Left lobe of liver (tissue), 2 donors: ENCODE results near the gene COL21A1. TPM values are rescaled to one million over a fixed set of nuclear protein-coding genes. Genes with fewer than 3 reads are reported as not detected.

Source experiments
- ATAC-seq: fragments of 200-7000 bp; cut with Tn5 transposase; one replicate; pipeline ENCODE4 v1.9.1; 2020; ENCODE audit warnings: mild to moderate bottlenecking, moderate library complexity
- DNase-seq: peaks from one replicate; pipeline ENCODE4 v3.0.0-alpha.2; 2020; ENCODE audit warnings: low spot score
- total RNA-seq: library from RNA; stranded (reverse); gene quantifications from one replicate; pipeline ENCODE4 v1.2.1, GENCODE V29; 2021
- donor health status: DM: no; HTN: no; CAD: no; lungs with moderate emphysema.
- donor health status: DM: no; HTN: yes; CAD: no.

Gene COL21A1
- total RNA-seq, 1 donor from 2014 or later = 0.43 TPM

DNA sequence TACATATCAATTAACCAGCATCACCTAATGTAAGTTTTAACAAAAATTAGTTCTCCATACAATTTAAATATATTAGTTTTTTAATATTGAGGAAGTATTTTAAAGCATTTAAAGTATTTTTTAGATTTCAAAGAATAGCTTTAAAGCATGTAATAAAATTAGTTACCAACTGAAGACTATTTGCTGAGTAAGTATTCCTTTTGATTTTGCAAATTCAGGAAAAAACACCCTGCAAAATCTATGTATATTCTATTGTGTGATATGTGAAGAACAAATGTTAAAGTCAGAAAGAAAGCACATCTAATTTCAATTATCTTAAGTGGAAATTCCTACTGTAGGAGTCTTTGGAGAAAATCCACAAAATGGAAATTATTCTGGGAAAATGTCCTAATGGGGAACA is 107.3 kb downstream of the COL21A1 start:
- DNase-seq (no peak), ATAC-seq (no peak)

DNA sequence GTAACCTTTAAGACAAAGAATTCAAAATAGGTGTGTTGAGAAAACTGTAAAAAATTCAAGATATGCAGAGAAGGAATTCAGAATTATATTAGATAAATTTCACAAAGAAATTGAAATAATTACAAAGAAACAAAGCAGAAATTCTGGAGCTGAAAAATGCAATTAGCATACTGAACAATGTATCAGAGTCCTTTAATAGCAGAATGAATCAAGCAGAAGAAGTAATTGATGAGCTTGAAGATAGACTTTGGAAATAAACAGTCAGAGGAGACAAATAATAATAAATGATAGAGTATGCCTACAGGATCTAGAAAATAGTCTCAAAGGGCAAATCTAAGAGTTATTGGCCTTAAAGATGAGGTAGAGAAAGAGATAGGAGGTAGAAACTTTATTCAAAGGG is 131.7 kb downstream of the COL21A1 start:
- DNase-seq = no peak
- ATAC-seq = no peak

DNA sequence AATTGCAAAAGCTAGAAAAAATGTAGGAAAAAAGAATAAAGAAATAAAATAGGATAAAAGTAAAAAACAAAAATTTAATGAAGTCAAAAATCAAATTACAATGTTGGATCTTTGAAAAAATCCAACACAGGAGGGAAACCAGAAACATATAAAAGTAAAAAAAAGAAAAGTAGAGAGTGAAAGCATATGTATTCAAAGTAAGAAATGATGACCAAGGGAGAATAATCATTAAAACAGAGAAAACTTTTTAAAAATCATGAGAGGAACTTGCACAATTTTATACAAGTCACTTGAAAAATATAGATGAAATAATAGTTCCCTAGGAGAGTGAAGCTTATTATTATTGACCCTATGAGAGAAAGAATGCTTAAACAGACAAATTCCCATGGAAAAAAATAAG is 138.2 kb downstream of the COL21A1 start:
- DNase-seq = no peak
- ATAC-seq = no peak

DNA sequence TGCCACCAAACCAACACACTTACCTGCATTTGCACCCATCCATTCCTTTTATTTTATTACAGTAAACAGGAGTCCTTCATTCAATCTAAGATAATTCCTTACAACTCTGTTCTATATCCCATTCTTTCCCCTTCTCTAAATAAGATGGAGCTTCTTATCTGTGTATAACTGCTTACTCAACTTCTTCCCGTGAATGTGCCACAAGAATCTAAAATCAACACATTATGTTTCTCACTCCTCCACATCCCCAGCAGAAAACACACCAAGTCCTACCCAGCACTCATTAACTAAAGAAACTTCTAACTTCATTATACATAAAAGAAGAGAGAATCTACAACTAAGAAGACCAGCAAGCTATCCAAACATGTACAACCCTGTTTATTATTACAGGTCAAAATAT is 141.1 kb downstream of the COL21A1 start:
- DNase-seq (no peak), ATAC-seq (no peak)

DNA sequence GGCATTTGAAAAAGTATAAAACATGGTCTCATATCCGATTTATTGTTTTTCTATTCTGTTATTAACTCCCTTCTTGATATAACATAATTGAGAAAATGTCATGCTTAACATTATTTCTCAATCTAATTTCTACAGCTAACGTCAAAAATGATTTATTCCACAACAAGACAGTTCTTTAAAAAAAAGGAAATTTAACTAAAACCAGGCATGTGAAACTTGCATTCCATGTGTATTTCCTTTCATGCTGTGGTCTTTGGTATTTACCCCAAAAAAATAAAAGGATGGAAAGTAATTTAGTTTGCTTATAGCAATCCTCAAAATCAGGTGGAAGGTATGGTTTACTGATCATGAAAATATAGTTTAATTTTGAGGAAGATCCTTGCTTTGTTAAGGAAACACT is 142.8 kb downstream of the COL21A1 start:
- no peak for ATAC-seq
- no peak for DNase-seq

DNA sequence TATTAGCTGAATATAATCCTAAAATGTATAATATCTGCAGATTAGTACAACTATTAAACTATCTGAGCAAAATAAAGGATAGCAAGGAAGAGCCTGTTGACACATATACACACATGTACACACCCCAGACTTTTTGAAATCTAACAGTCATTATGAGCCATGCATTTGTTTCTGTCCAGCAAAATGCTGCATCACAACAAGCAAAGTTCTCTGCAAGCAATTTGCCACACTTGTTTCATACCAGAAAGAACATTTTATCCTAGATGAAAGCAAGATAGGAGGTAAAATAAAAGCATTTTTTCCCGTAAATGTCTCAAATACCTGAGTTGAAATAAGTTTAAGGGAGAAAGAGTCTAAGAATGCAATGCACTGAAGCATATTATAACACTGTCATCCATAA is 145.2 kb downstream of the COL21A1 start:
- ATAC-seq = no peak
- no peak for DNase-seq

DNA sequence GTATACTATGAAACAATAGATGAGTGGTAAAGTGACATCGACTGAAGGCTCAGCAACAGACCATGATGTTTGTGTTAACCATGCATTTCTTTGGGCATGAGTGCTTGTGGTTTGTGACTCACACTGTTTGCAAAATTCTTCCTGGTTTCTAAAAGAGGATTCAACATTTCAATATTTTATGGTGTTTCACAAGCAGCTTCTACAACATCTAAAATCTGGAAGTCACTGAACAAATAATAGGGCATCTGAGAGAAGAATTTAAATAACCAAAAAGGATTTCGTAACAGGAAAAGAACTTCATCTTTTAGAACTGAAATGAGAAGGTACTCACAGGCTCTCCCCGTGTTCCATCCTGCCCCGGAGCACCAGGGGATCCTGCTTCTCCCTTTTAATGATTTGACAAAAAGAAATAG is 146.2 kb downstream of the COL21A1 start:
- ATAC-seq = no peak

DNA sequence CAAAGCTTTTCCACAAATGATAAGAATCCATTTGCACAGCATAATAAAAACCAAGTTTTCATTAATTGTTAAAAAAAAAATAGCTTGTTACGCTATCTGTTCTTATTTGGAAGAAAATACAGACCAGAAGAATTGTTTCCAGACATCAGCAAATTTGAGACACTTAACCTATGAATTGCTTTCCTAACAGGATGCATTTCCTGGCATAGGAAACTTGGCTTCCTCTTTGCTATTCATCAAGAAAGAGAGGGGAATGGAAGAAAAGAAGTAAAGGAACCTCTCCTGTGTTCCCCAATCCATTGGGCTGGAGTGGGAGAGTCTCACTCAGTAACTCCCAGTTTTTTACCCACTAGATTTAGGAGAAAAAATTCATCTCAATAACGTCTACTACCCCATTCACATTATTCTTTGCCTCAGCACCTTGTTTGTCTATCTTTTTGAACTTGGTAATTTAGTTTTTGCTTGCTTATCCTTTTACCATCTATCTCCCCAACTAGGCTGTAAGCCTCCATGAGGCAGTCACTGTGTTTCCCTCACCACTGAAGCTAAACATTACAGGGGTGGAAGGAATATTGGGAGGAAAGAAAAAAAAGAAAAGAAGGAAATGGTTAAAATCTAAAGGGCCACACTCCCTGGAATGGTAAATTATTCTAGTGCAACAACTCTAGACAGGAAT is 150.3 kb downstream of the COL21A1 start:
- DNase-seq (no peak), ATAC-seq (no peak)

More for the DNA sequence above, 146.2 kb downstream of the COL21A1 start:
- no peak for DNase-seq

DNA sequence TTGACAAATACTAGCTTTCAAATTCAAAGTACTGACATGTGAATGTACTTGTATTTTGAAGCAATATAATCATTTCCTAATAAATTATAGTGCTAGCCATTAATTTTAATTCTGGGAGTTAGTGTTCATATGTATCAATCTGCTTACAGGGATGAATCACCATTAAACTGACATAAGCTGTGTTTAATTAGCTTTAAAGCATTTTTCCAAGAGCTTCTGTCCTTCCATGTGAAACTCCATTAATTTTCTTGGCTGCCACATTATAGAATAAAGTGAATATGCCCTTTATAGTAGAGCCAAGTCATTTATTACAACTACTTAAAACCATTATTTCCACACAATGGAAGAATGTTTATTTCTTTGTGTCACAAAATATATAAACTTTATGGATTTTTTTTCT is 150.8 kb downstream of the COL21A1 start:
- ATAC-seq (no peak), DNase-seq (no peak)

DNA sequence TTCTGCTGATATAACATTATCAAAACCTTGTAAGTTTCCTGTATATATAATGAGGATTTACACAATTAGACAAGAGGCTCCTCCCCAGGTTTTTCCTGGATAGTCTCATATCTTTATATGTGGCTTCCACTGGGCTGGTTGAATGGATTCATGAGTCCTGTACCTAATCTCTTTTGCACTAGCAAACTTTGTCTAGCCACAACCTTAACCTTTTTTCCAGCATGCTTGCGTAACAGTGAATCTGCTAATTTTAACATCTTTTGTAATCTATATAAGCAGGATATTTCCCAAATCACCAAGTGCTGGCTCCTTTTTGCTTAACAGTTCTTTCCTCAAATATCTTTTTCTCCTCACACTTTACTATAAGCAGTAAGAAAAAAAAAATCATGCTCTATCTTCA is 153.6 kb downstream of the COL21A1 start:
- DNase-seq = no peak
- no peak for ATAC-seq

DNA sequence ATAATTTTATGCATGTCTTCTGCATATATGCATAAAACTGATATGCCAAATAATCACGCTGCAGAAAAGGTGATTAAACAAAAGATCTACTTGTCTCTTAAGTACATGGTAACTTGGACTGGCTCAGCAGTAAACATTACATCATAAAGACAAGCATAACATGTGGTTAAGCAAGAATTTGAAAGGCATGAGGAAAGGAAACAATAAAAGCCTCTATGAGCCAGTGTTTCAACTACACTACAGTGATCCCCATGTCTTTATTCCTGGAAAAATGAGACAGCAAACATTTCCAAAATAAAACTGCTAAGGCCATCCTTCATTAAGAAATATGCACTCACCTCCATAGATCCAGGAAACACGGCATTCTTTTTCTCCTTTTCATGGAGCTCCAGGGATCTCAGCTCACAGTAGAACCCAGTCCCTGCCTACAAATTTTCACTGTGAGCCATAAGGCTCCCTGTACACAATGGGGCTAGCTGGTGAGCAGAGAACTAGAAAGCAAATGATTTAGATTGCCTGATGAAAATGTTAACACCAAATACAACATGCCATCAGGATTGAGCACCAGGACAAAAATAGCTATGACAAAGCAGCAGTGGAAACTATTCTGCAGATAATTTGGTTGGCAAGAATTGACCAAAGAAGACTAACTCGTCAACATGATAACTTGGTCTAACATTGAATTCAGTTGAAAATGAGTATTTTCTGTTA is 156.1 kb downstream of the COL21A1 start:
- ATAC-seq (no peak), DNase-seq (no peak)

DNA sequence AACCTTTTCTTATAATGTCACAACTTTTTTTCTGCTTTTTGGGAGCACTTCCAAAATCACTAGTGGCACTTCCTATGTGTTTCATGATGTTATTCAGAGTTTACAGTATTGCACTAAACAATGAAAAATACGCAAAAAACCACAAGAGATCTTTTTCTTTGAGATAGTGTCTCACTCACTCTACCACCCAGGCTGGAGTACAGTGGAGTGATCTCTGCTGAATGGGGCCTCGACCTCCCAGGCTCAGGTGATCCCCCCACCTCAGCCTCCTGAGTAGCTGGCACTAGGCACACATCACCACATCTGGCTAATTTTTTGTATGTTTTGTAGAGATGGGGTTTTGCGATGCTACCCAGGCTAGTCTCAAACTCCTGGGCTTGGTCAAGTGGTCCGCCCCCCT is 158.7 kb downstream of the COL21A1 start:
- no peak for DNase-seq

DNA sequence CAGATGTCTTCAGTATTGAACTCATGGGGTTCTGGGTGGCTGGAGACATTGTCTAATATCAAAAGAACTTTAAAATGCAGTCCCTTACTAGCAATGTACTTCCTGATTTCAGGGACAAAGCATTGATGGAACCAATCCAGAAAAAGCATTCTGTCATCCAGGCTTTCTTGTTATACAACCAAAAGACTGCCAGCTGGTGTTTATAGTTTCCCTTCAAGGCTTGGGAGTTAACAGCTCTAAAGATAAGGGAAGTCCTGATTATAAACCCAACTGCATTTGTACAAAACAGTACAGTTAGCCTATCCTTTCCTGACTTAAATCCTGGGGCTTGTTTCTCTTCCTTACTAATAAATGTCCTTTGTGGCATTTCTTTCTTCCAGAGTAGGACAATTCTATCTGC is 160.0 kb downstream of the COL21A1 start:
- no peak for ATAC-seq
- no peak for DNase-seq

More for the DNA sequence above, 158.7 kb downstream of the COL21A1 start:
- no peak for ATAC-seq

DNA sequence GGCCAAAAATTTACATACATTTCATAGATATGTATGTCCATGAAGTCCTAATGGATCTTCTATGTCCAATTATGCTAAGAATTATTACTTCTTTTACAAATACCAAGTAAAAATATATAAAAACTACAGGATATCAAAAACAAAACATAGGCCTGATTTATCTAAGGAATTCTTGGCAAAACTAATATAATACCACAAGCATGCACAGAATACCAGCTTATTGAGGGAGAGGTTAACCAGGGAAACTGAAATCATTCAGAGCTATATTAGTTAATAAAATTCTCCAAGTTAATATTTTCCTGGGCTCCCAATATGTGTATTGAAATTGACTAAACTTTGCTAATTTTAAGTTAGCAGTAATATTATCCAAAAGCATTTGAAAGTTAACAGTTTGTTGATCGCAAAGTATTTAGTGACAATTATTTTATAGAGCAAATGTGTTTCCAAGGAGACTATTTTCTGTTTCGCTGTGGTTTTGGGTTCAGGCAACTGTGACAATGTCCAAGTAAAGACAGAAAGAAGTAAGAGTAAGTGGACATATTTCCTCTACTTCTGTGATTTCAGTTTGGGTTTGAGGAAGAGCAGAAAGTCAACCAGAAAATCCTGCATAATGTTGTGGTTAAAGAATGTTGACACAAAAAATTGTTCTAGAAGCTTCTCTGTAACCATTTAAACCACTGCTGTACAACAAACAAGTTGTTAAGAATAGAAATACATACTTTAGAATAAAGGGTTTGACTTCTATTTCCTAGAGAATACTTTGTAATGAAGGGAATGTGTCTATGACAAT is 167.4 kb downstream of the COL21A1 start:
- no peak for DNase-seq
- ATAC-seq = no peak

DNA sequence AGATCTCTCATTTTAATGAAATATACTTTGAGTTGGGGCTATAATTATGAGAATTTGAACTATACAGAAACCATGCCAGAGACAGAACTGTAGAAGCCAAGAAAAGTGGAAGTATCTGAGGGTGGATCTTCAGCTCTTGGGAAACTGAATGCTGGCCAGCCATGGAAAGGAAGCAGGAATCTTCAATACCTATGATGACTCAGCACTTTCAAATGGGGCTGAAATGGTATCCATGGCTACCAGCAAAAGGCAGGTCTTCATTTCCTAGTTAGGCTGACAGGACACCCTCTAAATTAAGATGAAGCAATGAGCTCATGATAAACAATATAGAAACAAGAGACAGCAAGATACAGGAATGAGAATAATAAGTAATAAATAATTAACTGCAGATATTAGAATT is 171.3 kb downstream of the COL21A1 start:
- ATAC-seq (no peak), DNase-seq (no peak)

DNA sequence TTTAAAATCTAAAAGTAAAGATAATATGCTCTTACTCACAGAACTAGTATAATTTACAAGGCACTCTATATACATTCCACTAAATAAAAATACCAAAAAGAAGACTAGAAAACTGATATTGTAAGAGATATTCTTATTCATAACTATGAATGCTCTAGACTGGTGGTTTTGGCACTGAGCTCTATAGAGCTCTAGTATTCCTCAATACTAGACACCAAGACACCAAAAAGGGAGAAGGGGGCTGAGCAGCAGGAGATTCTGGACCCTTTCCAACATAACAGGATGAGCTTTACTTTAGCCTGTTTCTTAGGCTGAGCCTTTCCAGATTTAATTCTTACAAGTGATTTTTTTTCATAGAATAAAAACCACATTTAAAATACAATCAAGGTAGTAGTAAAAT is 173.6 kb downstream of the COL21A1 start:
- ATAC-seq = no peak
- DNase-seq = no peak

DNA sequence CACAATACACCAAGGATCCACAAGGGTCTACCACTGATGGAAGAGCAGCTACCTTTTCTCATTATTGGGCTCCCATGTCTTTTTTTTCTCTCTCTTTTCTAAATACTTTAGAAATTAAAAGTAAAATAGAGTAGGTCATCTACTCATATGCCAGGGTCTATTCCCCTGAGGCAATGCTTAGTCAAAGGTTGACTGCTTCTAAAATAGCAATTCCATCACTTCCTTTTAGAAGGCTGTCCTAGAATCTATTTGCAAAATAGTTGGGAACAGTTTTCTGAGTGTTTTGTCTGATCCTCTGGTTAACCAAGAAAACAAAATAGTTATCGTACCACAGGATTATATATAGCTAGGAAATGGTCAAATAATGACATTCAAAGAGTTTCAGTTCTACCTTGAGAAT is 174.1 kb downstream of the COL21A1 start:
- ATAC-seq = no peak
- no peak for DNase-seq

DNA sequence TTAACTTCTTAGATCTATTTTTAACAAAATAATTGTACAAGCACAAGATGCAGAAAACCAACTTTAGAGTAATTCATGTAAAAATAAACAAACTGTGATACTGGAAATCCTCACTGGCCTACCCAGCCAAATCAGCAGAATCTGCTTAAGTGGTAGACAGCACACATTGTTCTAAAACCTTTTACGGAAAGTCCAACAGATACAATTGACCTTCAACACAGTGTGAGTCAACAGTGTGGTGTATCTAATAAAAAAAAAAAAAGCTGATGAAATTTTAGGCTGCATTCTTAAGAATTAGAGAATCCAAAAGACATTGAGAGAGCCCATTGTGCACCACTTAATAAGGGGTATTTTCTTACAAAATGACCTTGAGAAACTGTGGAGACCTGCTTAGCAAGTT is 174.5 kb downstream of the COL21A1 start:
- ATAC-seq (no peak), DNase-seq (no peak)

DNA sequence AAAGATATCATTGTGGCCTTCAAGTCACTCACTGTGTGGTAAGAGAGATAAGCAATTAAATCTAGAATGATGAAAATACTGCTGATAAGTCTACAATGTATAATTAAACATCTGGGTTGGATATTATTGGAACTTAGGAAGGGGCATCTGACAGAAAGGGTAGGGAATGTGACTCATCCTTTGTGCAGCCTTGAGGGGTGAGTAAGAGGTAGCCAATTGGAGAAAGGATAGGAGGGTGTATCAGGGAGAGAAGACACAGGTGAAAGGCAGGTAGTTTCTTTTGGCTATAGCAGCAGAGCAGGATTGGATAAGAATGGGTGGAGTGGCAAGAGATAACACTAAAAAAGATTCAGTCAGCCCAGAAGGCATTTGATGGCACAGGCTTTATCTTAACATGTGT is 182.0 kb downstream of the COL21A1 start:
- DNase-seq (no peak), ATAC-seq (no peak)

DNA sequence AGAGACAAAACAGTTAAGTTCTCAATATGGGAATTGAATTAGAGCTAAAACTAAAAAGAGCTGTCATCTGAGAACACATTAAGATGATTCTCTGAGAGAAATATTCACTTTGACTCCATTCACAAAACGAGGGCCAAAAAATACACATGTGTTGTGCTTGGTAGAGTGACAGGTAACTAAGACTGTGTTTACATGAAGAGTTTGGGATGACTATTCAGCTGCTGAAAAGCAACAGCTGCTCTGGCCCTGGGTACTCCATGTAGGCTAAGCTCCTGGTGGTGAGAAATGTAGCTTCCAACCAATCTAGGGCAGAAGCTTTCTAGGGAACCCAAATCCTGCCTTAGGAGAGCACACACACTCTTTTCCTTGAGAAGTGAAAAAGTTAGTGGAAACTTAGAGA is 184.5 kb downstream of the COL21A1 start:
- no peak for DNase-seq
- ATAC-seq = no peak

DNA sequence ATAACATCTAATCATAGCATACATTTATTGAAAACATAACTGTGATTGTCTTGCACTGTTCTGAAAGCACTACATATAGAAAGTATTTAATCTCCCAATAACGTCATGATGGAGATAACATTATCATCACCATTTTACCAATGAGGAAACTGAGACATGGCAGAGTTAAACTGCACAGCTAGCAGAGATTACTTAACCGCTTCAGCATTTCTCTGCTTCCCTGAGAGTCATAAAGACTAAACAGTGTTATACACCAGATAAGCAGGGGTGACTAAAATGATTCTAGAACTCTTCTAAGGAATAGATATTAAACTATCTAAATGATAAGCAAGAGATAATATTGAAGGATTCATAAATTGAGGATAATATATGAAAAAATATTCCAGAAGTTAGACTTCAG is 188.7 kb downstream of the COL21A1 start:
- no peak for DNase-seq
- no peak for ATAC-seq

DNA sequence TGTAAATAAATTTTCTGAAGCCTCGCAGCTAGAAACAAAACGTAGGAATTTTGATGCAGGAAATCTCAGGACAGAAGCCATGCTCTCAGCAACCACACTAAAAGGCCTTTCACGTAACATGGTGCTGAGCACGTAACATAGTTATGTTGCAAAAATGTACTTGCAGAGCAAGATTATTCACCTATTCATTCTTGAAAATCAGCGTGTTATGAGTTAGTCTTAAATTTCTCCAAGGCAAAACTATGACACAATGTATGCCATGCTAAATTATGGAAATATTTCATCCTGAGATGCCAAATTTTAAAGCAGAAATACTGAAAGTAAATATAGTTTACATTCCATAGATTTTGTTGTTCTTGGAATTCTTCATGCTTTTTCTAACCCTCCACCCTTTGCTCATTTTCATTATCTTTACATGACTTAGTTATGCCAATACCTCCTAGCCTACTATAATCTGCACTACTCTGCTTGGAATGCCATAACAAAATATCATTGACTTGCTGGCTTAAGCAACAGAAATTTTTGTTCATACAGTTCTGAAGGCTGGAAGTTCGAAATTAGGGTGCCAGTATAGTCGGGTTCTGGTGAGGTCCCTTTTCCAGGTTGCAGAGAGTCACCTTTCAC is 192.2 kb downstream of the COL21A1 start:
- DNase-seq = no peak
- no peak for ATAC-seq
